KG1 (cell line): ENCODE measurements around the gene CAD.

Experiments used
- DNase-seq: peaks from one replicate; lab custom pipeline; 2025; lab: John Stamatoyannopoulos, UW

The CAD gene

DNA sequence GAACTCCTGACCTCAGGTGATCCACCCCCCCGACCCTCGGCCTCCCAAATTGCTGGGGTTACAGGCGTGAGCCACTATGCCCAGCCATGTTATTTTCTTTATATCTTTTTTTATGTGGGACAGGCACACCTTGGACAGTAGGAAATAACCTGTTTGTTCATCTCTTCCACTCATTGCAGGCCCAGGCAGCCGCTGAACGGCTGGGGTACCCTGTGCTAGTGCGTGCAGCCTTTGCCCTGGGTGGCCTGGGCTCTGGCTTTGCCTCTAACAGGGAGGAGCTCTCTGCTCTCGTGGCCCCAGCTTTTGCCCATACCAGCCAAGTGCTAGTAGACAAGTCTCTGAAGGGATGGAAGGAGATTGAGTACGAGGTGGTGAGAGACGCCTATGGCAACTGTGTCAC lies 8.4 kb downstream of the CAD start:
- no peak for DNase-seq

- DNase-seq = no peak
These were observed 10.3 kb downstream of the CAD start for GRCh38 chr2:27227501-27227900.

DNA sequence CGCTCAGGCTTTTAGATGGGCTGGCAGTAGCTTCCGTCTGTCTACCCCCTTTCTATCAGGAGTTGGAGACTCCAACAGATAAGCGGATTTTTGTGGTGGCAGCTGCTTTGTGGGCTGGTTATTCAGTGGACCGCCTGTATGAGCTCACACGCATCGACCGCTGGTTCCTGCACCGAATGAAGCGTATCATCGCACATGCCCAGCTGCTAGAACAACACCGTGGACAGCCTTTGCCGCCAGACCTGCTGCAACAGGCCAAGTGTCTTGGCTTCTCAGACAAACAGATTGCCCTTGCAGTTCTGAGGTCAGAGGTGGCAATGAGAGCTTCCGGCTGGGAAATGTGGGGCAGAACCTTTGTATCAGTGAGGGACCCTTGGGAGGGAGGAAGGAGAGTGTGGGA lies 14.8 kb downstream of the CAD start:
- DNase-seq = no peak

DNA sequence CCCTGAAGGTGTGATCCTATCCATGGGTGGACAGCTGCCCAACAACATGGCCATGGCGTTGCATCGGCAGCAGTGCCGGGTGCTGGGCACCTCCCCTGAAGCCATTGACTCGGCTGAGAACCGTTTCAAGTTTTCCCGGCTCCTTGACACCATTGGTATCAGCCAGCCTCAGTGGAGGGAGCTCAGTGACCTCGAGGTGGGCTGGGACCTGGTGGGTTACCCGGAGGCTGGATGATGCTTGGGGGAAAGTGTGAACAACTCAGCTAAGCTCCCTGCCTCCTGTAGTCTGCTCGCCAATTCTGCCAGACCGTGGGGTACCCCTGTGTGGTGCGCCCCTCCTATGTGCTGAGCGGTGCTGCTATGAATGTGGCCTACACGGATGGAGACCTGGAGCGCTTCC lies 16.2 kb downstream of the CAD start:
- no peak for DNase-seq

- no peak for DNase-seq
These were observed 19.0 kb downstream of the CAD start for GRCh38 chr2:27236136-27236535.

DNA sequence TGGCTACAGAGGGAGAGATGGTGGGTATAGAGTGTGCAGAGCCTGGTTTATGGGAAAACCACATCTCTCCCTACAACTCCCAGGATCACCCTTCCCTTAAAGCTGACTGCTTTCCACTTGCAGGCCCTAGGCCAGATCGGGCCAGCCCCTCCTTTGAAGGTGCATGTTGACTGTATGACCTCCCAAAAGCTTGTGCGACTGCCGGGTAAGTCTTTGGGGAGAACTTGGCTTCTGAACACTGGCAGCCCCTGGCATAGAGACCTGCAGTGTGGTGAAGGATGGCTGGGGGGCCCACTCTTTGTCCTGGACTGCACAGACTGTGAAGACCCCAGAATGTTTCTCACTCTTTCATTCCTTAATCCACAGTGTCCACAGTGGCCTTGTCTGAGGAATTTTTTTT lies 19.5 kb downstream of the CAD start:
- no peak for DNase-seq

GRCh38 chr2:27237341-27237945 lies 20.3 kb downstream of the CAD start:
- DNase-seq = no peak

- DNase-seq = no peak
These were observed 21.8 kb downstream of the CAD start for GRCh38 chr2:27238976-27239375.

GRCh38 chr2:27240406-27240805 lies 23.2 kb downstream of the CAD start:
- no peak for DNase-seq

GRCh38 chr2:27241761-27242613 lies 24.8 kb downstream of the CAD start:
- DNase-seq = no peak

DNA sequence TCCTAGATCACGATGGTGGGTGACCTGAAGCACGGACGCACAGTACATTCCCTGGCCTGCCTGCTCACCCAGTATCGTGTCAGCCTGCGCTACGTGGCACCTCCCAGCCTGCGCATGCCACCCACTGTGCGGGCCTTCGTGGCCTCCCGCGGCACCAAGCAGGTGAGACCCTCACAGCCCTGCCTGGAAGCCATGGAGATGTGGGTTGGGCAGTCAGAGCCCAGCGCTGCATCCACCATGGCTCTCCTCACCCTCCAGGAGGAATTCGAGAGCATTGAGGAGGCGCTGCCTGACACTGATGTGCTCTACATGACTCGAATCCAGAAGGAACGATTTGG lies 25.4 kb downstream of the CAD start:
- DNase-seq = no peak

- DNase-seq = no peak
These were observed 26.4 kb downstream of the CAD start for GRCh38 chr2:27243391-27244130.

DNA sequence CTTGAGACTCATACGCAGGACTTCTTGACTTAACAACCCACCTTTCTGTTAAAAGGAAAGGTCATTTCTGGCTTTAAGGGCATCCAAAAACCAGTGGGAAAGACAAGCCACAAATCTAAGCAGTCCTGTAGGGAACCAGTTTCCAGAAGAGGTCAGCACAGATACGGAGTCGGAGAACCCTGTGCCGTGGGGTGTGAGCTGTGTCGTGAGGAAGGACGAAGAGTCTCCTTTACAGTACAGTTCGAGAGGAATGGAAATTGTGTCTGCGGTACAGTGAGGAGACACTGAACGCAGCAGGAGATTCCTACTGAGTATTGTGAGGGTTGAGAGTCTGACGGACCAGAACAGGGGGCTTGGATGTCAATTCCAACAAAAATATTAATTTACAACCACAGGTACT lies 27.9 kb downstream of the CAD start:
- DNase-seq = no peak

GRCh38 chr2:27245626-27246025 lies 28.5 kb downstream of the CAD start:
- DNase-seq = no peak

GRCh38 chr2:27247893-27248292 lies 30.7 kb downstream of the CAD start:
- DNase-seq = no peak

DNA sequence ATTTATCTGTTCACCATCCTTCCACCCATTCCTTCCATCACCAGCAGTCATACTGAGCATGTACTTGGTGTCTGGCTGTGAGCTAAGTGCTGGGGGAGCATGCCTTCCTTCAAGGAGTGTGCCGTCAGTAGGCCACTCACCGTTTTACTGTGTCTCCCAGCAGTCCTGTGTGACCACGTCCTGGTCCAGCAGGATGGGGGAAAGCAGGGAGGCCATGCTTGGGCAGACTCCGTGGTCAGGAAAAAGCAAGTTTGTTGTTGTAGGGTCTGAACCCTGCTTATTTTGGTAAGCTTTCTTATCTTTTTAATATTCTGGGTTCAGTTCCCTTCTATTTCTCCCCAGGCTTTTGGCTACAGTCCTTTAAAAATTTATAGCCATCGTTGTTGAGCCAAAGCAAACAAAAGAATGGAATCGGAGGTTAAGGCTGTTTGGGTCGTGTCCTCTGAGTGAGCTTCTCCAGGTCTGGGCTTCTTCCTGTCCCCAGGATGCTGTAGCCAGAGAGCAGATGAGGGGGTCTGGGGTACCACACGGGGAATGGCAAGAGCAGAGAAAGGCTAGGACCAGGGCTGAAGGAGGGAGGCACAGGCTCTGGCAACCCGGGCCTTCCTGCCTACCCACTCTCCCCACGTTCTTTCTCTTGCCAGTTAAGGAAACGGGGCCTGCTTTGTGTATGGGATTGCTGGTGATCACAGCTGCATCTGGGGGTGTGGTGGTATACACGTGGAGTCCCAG lies 32.2 kb downstream of the CAD start:
- no peak for DNase-seq

DNA sequence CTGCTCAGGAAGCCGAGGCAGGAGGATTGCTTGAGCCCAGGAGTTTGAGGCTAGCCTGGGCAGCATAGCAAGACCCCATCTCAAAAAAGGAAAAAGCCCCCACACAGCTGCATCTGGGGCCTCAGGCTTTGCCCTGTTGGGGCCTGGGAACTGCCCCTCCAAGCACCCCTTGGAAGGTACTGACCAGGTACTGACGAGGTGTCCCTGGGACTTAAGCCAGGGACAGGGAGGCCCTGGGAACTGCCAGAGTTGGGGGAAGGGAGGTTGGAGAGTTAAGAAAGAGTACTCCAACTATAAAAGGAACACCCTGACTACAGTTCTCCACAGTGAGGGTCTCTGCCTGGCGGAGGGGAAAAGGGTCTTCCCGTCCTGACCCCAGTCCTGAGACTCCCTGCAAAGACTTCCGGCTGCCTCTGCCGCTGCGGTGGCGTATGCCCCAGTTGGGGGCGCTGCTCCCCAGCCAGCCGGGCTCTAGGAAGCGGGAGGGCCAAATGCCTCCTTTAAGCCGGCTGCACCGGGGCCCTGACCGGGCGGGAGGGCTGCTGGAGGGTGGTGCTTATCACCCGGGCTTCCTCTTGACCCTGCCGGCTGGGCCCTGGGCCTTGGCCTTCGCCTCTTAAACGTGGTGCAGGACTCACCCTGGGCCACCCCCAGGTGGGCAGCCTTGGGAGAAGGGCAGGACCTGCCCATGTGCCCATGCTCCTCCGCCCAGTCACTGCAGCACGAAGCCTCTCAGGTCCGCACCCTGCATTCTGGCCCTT lies 32.9 kb downstream of the CAD start:
- DNase-seq = no peak

DNA sequence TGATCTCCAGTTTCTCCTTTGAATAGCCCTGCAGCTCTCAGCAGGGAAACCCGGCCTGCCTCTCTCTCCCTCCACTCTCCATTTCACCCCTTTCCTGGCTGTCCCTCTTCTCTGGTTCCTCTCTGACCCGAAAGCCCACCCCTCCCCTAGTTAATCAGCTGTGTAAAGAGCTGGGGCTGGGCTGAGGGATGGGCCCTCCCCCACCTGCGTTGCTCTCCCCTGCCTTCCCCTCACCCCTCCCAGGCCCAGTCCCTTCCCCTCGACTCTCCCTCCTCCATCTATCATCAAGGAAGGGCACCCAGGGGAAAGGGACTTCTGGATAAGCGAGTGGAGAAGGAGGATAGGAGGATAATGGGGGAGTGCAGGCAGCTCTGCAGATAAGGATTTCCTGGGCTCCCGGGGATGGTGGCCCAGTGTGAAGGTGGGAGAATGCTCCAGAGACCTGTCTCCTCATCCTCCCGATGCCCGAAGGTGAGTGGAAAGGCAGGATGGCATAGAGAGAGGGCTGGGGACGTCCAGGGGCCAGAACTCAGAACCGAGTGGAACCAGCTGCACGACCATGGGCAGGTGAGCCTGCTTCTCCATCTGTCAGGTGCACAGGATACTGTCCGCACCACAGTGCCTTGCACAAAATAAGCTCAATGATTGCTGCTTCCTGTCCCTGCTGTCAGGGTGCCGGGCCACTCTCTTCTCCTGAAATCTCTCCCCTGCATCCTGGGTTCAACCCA lies 33.6 kb downstream of the CAD start:
- DNase-seq = no peak

GRCh38 chr2:27251766-27252165 lies 34.6 kb downstream of the CAD start:
- no peak for DNase-seq

GRCh38 chr2:27255187-27255586 lies 38.0 kb downstream of the CAD start:
- DNase-seq = no peak

DNA sequence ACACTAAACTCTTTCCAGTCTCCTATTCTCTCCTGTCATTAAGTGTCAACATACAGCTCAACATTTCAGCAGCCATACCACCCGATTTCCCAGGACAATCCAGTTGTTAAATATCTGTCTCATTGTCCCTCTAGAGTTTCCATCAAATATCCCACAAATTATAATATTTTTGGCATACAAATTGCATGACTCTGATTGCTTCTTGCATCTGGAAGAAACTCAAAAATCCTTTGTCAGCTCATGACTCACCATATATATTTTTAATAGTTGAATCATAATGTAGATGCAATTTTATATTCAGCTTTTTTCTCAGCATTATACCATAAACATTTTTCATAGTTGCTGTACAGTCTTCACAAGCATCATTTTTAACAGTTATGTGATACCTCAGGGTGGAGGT lies 38.5 kb downstream of the CAD start:
- DNase-seq = no peak
